HG03135 (cell line): ENCODE data around the gene DDX23.
"Not testable (repeated sequence)": the region's sequence is repeated elsewhere in the genome, so short reads cannot be mapped to it uniquely, and the experiment has no call there.

Experiments used
- ATAC-seq: cut with Tn5 transposase; IDR thresholded peaks from one replicate; pipeline ENCODE4 v1.9.1; 2021; ENCODE audit warnings: mild to moderate bottlenecking, moderate library complexity; ENCODE audit not compliant: unreplicated experiment

DDX23 gene

GRCh38 chr12:48863291-48863690, 11.3 kb upstream of the DDX23 start:
- no peak for ATAC-seq

GRCh38 chr12:48862760-48863159, 10.8 kb upstream of the DDX23 start:
- no peak for ATAC-seq

GRCh38 chr12:48861111-48861510, 9.1 kb upstream of the DDX23 start:
- no peak for ATAC-seq

- ATAC-seq: not testable (repeated sequence)
These were observed 8.3 kb upstream of the DDX23 start for GRCh38 chr12:48860236-48860635.

GRCh38 chr12:48859607-48860006, 7.6 kb upstream of the DDX23 start:
- ATAC-seq: no peak

- no peak for ATAC-seq
These were observed 6.1 kb upstream of the DDX23 start for GRCh38 chr12:48858043-48858442.

GRCh38 chr12:48857278-48857994, 5.5 kb upstream of the DDX23 start:
- ATAC-seq: no peak

GRCh38 chr12:48856379-48856778, 4.4 kb upstream of the DDX23 start:
- no peak for ATAC-seq

- ATAC-seq: not testable (repeated sequence)
These were observed 3.0 kb upstream of the DDX23 start for GRCh38 chr12:48854932-48855331.

- no peak for ATAC-seq
These were observed 2.5 kb upstream of the DDX23 start for GRCh38 chr12:48854488-48854887.

GRCh38 chr12:48852734-48853688, 1.0 kb upstream of the DDX23 start:
- no peak for ATAC-seq

- ATAC-seq: not testable (repeated sequence)
These were observed 9.9 kb downstream of the DDX23 start for GRCh38 chr12:48842021-48842420.

- ATAC-seq: no peak
These were observed 13.9 kb downstream of the DDX23 start for GRCh38 chr12:48838048-48838447.

- no peak for ATAC-seq
These were observed 19.5 kb downstream of the DDX23 start for GRCh38 chr12:48832321-48833060.

GRCh38 chr12:48831257-48831656, 20.7 kb downstream of the DDX23 start:
- ATAC-seq: no peak

- no peak for ATAC-seq
These were observed 23.0 kb downstream of the DDX23 start for GRCh38 chr12:48828841-48829575.

- no peak for ATAC-seq
These were observed 23.7 kb downstream of the DDX23 start for GRCh38 chr12:48828293-48828692.

GRCh38 chr12:48827513-48828096, 24.4 kb downstream of the DDX23 start:
- ATAC-seq: no peak

- no peak for ATAC-seq
These were observed 24.9 kb downstream of the DDX23 start for GRCh38 chr12:48827026-48827425.

GRCh38 chr12:48826209-48826855, 25.6 kb downstream of the DDX23 start:
- ATAC-seq: no peak
